ENCODE results near the gene CORIN. TPM values are rescaled to one million over a fixed set of nuclear protein-coding genes. Genes with fewer than 3 reads are reported as not detected.
A peak's percentile ranks its signal among the peaks of the same experiment; 100 is the strongest.

CORIN gene
- total RNA-seq, 4 donors from 2014 or later: 0.11 to 0.96 (median 0.21) TPM

- no peak overlapping the region for H3K27ac ChIP-seq
- H3K27me3 ChIP-seq: no peaks in the 10 kb centered on the region
- H3K36me3 ChIP-seq: no peaks in the 10 kb centered on the region
- TF ChIP-seq CTCF (IDR thresholded peaks at IDR 0.05) (peak in 1 of 6 experiments; percentile 20), POLR2A (IDR thresholded peaks at IDR 0.05) (no peak)
- no peaks in the 10 kb centered on the region for H3K9me3 ChIP-seq
- 82 to 84% methylated on average over 3 of the region's 3 CpGs for WGBS, 2 donors
- H3K4me1 ChIP-seq: no peaks in the 10 kb centered on the region
- intact Hi-C loops (cut with DNase I): no loop called here
- DNase-seq: no peak
- H3K4me3 ChIP-seq (replicated peaks in 1 of 3): no peak overlapping the region
Measured at GRCh38 chr4:47662975-47663374, 174.9 kb downstream of the CORIN start.

GRCh38 chr4:47661741-47662140 lies 176.1 kb downstream of the CORIN start:
- WGBS, 2 donors: 88% methylated on average over 1 of the region's 1 CpG
- no peaks in the 10 kb centered on the region for H3K9me3 ChIP-seq

GRCh38 chr4:47659342-47659741 lies 178.5 kb downstream of the CORIN start:
- Histone ChIP-seq H3K27ac (no peak overlapping the region), H3K9me3 (no peaks in the 10 kb centered on the region), H3K36me3 (no peaks in the 10 kb centered on the region), H3K4me1 (no peaks in the 10 kb centered on the region), H3K27me3 (no peaks in the 10 kb centered on the region), H3K4me3 (replicated peaks in 1 of 3) (no peak overlapping the region)
- intact Hi-C loops (cut with DNase I): no loop called here
- TF ChIP-seq POLR2A (IDR thresholded peaks at IDR 0.05): no peak
- TF ChIP-seq CTCF (IDR thresholded peaks at IDR 0.05): no peak
- DNase-seq: no peak
- WGBS, 2 donors: 90 to 92% methylated on average over 1 of the region's 1 CpG

More at GRCh38 chr4:47661741-47662140, 176.1 kb downstream of the CORIN start:
- no peak for DNase-seq
- Histone ChIP-seq H3K27ac (no peak overlapping the region), H3K27me3 (no peaks in the 10 kb centered on the region), H3K4me3 (replicated peaks in 1 of 3) (no peak overlapping the region), H3K4me1 (no peaks in the 10 kb centered on the region), H3K36me3 (no peaks in the 10 kb centered on the region)
- no peak for TF ChIP-seq POLR2A (IDR thresholded peaks at IDR 0.05)
- TF ChIP-seq CTCF (IDR thresholded peaks at IDR 0.05): no peak
- intact Hi-C loops (cut with DNase I): no loop called here

- H3K4me3 ChIP-seq (replicated peaks in 1 of 3): no peak overlapping the region
- no peak for DNase-seq
- H3K4me1 ChIP-seq: no peaks in the 10 kb centered on the region
- WGBS, 2 donors: 71 to 85% methylated on average over 3 of the region's 3 CpGs
- H3K36me3 ChIP-seq: no peaks in the 10 kb centered on the region
- no peak overlapping the region for H3K27ac ChIP-seq
- H3K9me3 ChIP-seq: no peaks in the 10 kb centered on the region
- no peak for TF ChIP-seq CTCF (IDR thresholded peaks at IDR 0.05)
- TF ChIP-seq POLR2A (IDR thresholded peaks at IDR 0.05): no peak
- intact Hi-C loops (cut with DNase I): no loop called here
- no peaks in the 10 kb centered on the region for H3K27me3 ChIP-seq
Measured at GRCh38 chr4:47654972-47655693, 182.7 kb downstream of the CORIN start.

- TF ChIP-seq POLR2A (IDR thresholded peaks at IDR 0.05): no peak
- no peak for TF ChIP-seq CTCF (IDR thresholded peaks at IDR 0.05)
- no peaks in the 10 kb centered on the region for H3K36me3 ChIP-seq
- intact Hi-C loops (cut with DNase I): no loop called here
- DNase-seq: no peak
- no peaks in the 10 kb centered on the region for H3K4me1 ChIP-seq
- H3K27me3 ChIP-seq: no peaks in the 10 kb centered on the region
- WGBS, 2 donors: 94% methylated on average over 2 of the region's 2 CpGs
- H3K27ac ChIP-seq: no peak overlapping the region
- H3K4me3 ChIP-seq (replicated peaks in 1 of 3): no peak overlapping the region
- no peaks in the 10 kb centered on the region for H3K9me3 ChIP-seq
Measured at GRCh38 chr4:47652092-47652491, 185.8 kb downstream of the CORIN start.
